MM.1S (cell line): ENCODE measurements around the gene WNT10A.

Experiments
- DNase-seq: peaks from one replicate; pipeline ENCODE4 v3.0.0-alpha.2; 2015
- H2AFZ ChIP-seq: fragments of 300-600 bp; sonication (generic); 2 replicates; pipeline ENCODE4 v1.6.0; 2016; ENCODE audit warnings: antibody characterized with exemption, low read length
- H3F3A ChIP-seq: fragments of 300-600 bp; sonication (generic); 2 replicates; pipeline ENCODE4 v1.6.1; 2016; ENCODE audit warnings: mild to moderate bottlenecking, antibody characterized with exemption, low read length, moderate library complexity, mixed read lengths; ENCODE audit not compliant: insufficient read depth
- H3K27ac ChIP-seq: fragments of 300-600 bp; sonication (generic); 2 replicates; pipeline ENCODE4 v1.5.1; 2016; ENCODE audit warnings: mild to moderate bottlenecking, low read length
- H3K27me3 ChIP-seq: fragments of 300-600 bp; sonication (generic); replicated peaks from 2 replicates; pipeline ENCODE4 v1.6.0; 2016; ENCODE audit warnings: low read length; ENCODE audit not compliant: insufficient read depth
- H3K36me3 ChIP-seq: fragments of 300-600 bp; sonication (generic); replicated peaks from 2 replicates; pipeline ENCODE4 v1.6.1; 2016; ENCODE audit warnings: mild to moderate bottlenecking, low read length, mixed read lengths; ENCODE audit not compliant: insufficient read depth
- H3K4me1 ChIP-seq: fragments of 300-600 bp; sonication (generic); 2 replicates; pipeline ENCODE4 v1.6.1; 2016; ENCODE audit warnings: low read length, mixed read lengths
- H3K4me2 ChIP-seq: fragments of 300-600 bp; sonication (generic); 2 replicates; pipeline ENCODE4 v1.6.0; 2016; ENCODE audit warnings: low read depth, low read length
- H3K4me3 ChIP-seq: fragments of 300-600 bp; sonication (generic); 2 replicates; pipeline ENCODE4 v1.5.1; 2016; ENCODE audit warnings: low read length, mixed read lengths
- H3K79me2 ChIP-seq: fragments of 300-600 bp; sonication (generic); 2 replicates; pipeline ENCODE4 v1.6.1; 2016; ENCODE audit warnings: mixed run types, low read length, mixed read lengths
- H3K9ac ChIP-seq: fragments of 300-600 bp; sonication (generic); 2 replicates; pipeline ENCODE4 v1.6.1; 2016; ENCODE audit warnings: low read length, mixed read lengths
- H3K9me2 ChIP-seq: fragments of 300-600 bp; sonication (generic); replicated peaks from 2 replicates; pipeline ENCODE4 v1.6.1; 2016; ENCODE audit warnings: mild to moderate bottlenecking, low read length, mixed read lengths; ENCODE audit not compliant: insufficient read depth
- H3K9me3 ChIP-seq: fragments of 300-600 bp; sonication (generic); replicated peaks from 2 replicates; pipeline ENCODE4 v1.6.1; 2016; ENCODE audit warnings: mild to moderate bottlenecking, low read length, mixed read lengths; ENCODE audit not compliant: insufficient read depth
- H4K20me1 ChIP-seq: fragments of 300-600 bp; sonication (generic); 2 replicates; pipeline ENCODE4 v1.6.1; 2016; ENCODE audit warnings: mild to moderate bottlenecking, low read length, moderate library complexity, mixed read lengths; ENCODE audit not compliant: insufficient read depth
- EZH2 ChIP-seq: fragments of 300-600 bp; sonication (generic); optimal IDR thresholded peaks from 2 replicates; pipeline ENCODE3; 2017; ENCODE audit warnings: low read depth, mild to moderate bottlenecking, antibody characterized with exemption, low read length, mixed read lengths
- EZH2phosphoT487 ChIP-seq: fragments of 300-600 bp; sonication (generic); IDR thresholded peaks from 2 replicates; pipeline ENCODE4 v1.6.1; 2018; ENCODE audit warnings: antibody characterized with exemption, low read length
- TF ChIP-seq, protein P1 (sequence below): fragments of 300-600 bp; sonication (generic); IDR thresholded peaks from 2 replicates; pipeline ENCODE4 v1.5.1; 2016; ENCODE audit warnings: antibody characterized with exemption, low read length, mixed read lengths

WNT10A gene

GRCh38 chr2:218894151-218894879, 13.7 kb downstream of the WNT10A start:
- Histone ChIP-seq H4K20me1 (no peaks in the 10 kb centered on the region), H2AFZ (no peak overlapping the region), H3K27ac (peak overlapping the region; percentile 98; the same call in 1 of the 2 replicates), H3K9me3 (no peaks in the 10 kb centered on the region), H3K79me2 (peaks cover 30% of the 10 kb centered on the region), H3K4me2 (peak overlapping the region; percentile 93), H3K9me2 (no peaks in the 10 kb centered on the region), H3K4me1 (peaks cover 67% of the 10 kb centered on the region), H3K36me3 (no peaks in the 10 kb centered on the region), H3F3A (peaks cover 46% of the 10 kb centered on the region), H3K27me3 (no peaks in the 10 kb centered on the region), H3K4me3 (no peak overlapping the region), H3K9ac (peak overlapping the region; percentile 78; the same call in 1 of the 2 replicates)
- TF ChIP-seq EZH2phosphoT487 (no peak), EZH2 (no peak)
- TF ChIP-seq, protein P1, sequence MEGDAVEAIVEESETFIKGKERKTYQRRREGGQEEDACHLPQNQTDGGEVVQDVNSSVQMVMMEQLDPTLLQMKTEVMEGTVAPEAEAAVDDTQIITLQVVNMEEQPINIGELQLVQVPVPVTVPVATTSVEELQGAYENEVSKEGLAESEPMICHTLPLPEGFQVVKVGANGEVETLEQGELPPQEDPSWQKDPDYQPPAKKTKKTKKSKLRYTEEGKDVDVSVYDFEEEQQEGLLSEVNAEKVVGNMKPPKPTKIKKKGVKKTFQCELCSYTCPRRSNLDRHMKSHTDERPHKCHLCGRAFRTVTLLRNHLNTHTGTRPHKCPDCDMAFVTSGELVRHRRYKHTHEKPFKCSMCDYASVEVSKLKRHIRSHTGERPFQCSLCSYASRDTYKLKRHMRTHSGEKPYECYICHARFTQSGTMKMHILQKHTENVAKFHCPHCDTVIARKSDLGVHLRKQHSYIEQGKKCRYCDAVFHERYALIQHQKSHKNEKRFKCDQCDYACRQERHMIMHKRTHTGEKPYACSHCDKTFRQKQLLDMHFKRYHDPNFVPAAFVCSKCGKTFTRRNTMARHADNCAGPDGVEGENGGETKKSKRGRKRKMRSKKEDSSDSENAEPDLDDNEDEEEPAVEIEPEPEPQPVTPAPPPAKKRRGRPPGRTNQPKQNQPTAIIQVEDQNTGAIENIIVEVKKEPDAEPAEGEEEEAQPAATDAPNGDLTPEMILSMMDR = no peak
- DNase-seq = no peak

GRCh38 chr2:218894880-218895157, 14.2 kb downstream of the WNT10A start:
- Histone ChIP-seq H3K9me3 (no peaks in the 10 kb centered on the region), H3K79me2 (peaks cover 25% of the 10 kb centered on the region), H3F3A (peaks cover 46% of the 10 kb centered on the region), H3K9ac (no peak overlapping the region), H3K27me3 (no peaks in the 10 kb centered on the region), H3K4me1 (peaks cover 67% of the 10 kb centered on the region), H3K4me3 (no peak overlapping the region), H3K4me2 (no peak overlapping the region), H3K9me2 (no peaks in the 10 kb centered on the region), H2AFZ (no peak overlapping the region), H3K36me3 (no peaks in the 10 kb centered on the region), H3K27ac (peak overlapping the region; percentile 98; the same call in 1 of the 2 replicates), H4K20me1 (no peaks in the 10 kb centered on the region)
- DNase-seq = no peak
- no peak for TF ChIP-seq EZH2phosphoT487
- TF ChIP-seq, protein P1 = no peak
- TF ChIP-seq EZH2 = no peak

DNA sequence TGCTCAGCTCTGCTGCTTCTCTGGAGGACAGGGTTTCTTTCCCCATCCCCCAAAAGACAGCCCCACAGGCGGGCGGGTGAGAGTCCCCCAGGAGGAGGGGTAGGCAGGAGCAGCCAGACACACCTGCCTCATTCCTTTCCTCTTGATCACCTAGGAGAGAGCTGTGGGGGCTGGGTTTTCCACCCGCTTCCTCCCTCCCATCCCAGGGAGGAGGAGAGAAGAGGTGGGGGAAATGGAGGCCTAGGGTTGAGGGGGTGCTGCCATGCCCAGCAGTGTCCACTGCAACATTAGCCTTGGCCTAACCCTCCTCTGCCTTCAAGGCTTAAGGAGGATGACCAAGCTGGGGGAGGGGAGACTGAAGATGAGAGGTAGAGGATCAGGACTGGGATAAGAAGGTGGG, 14.7 kb downstream of the WNT10A start:
- H3K4me2 ChIP-seq = peak overlapping the region; percentile 88; the same call in 1 of the 2 replicates
- DNase-seq = no peak

More for the DNA sequence above, 14.7 kb downstream of the WNT10A start:
- H2AFZ ChIP-seq = no peak overlapping the region
- no peaks in the 10 kb centered on the region for H3K9me2 ChIP-seq
- no peak overlapping the region for H3K4me3 ChIP-seq
- peaks cover 46% of the 10 kb centered on the region for H3F3A ChIP-seq
- no peaks in the 10 kb centered on the region for H4K20me1 ChIP-seq
- H3K36me3 ChIP-seq = no peaks in the 10 kb centered on the region
- H3K79me2 ChIP-seq = peaks cover 24% of the 10 kb centered on the region
- H3K27ac ChIP-seq = peak overlapping the region; percentile 98
- H3K27me3 ChIP-seq = no peaks in the 10 kb centered on the region
- H3K9ac ChIP-seq = peak overlapping the region; percentile 94; the same call in 1 of the 2 replicates
- TF ChIP-seq EZH2 = no peak
- TF ChIP-seq, protein P1 = no peak
- no peak for TF ChIP-seq EZH2phosphoT487
- no peaks in the 10 kb centered on the region for H3K9me3 ChIP-seq
- peaks cover 67% of the 10 kb centered on the region for H3K4me1 ChIP-seq
